HEK293T (cell line): Measurements from ENCODE around the gene BFSP1.

Experiments
- ARNT ChIP-seq: fragments of 450-650 bp; IDR thresholded peaks from 2 replicates; pipeline ENCODE4 v1.6.1; 2017; ENCODE audit warnings: mild to moderate bottlenecking
- BHLHE40 ChIP-seq: fragments of 450-650 bp; IDR thresholded peaks from 2 replicates; pipeline ENCODE4 v1.6.1; 2016; ENCODE audit warnings: mild to moderate bottlenecking, moderate library complexity, borderline replicate concordance
- ELF4 ChIP-seq: fragments of 450-650 bp; IDR thresholded peaks from 2 replicates; pipeline ENCODE4 v1.6.1; 2017; ENCODE audit warnings: antibody characterized with exemption
- FOXK2 ChIP-seq: fragments of 450-650 bp; IDR thresholded peaks from 2 replicates; pipeline ENCODE4 v1.6.1; 2016; ENCODE audit warnings: mild to moderate bottlenecking
- LEF1 ChIP-seq: fragments of 450-650 bp; IDR thresholded peaks from 2 replicates; pipeline ENCODE4 v1.6.1; 2017; ENCODE audit warnings: mild to moderate bottlenecking, borderline replicate concordance
- NFRKB ChIP-seq: fragments of 450-650 bp; IDR thresholded peaks from 2 replicates; pipeline ENCODE4 v1.6.1; 2016; ENCODE audit warnings: mild to moderate bottlenecking, moderate library complexity
- SP1 ChIP-seq: fragments of 450-650 bp; IDR thresholded peaks from 2 replicates; pipeline ENCODE4 v1.6.1; 2017
- SUZ12 ChIP-seq: fragments of 450-650 bp; IDR thresholded peaks from 2 replicates; pipeline ENCODE4 v1.6.1; 2016; ENCODE audit warnings: mild to moderate bottlenecking
- TARDBP ChIP-seq: fragments of 450-650 bp; IDR thresholded peaks from 2 replicates; pipeline ENCODE4 v1.6.1; 2016

GRCh38 chr20:17513939-17514338 lies 17.2 kb downstream of the BFSP1 start:
- TF ChIP-seq NFRKB (no peak), ELF4 (no peak), SP1 (no peak), TARDBP (no peak), FOXK2 (no peak), LEF1 (no peak), SUZ12 (no peak), BHLHE40 (no peak), ARNT (no peak)
